Measurements from ENCODE around the gene LMLN.
"Not testable (repeated sequence)": the region's sequence is repeated elsewhere in the genome, so short reads cannot be mapped to it uniquely, and the experiment has no call there.

Gene LMLN

GRCh38 chr3:198027799-198028390, 67.9 kb downstream of the LMLN start:
- no peak for DNase-seq

GRCh38 chr3:198028718-198029117, 68.7 kb downstream of the LMLN start:
- DNase-seq = no peak

- peak; percentile 9 for DNase-seq
Measured at GRCh38 chr3:198030125-198030524, 70.1 kb downstream of the LMLN start.

GRCh38 chr3:198030726-198031125, 70.7 kb downstream of the LMLN start:
- no peak for DNase-seq

- DNase-seq = no peak
Measured at GRCh38 chr3:198032039-198032936, 72.3 kb downstream of the LMLN start.

GRCh38 chr3:198043119-198043518, 83.1 kb downstream of the LMLN start:
- DNase-seq = no peak

- DNase-seq = no peak
Measured at GRCh38 chr3:198046120-198046857, 86.3 kb downstream of the LMLN start.

- no peak for DNase-seq
Measured at GRCh38 chr3:198048445-198048844, 88.4 kb downstream of the LMLN start.

- DNase-seq = no peak
Measured at GRCh38 chr3:198051836-198052235, 91.8 kb downstream of the LMLN start.

GRCh38 chr3:198053462-198053861, 93.4 kb downstream of the LMLN start:
- not testable (repeated sequence) for DNase-seq

- no peak for DNase-seq
Measured at GRCh38 chr3:198061119-198062067, 101.4 kb downstream of the LMLN start.

- DNase-seq = no peak
Measured at GRCh38 chr3:198062068-198062465, 102.0 kb downstream of the LMLN start.

GRCh38 chr3:198064420-198064819, 104.4 kb downstream of the LMLN start:
- no peak for DNase-seq

- DNase-seq = no peak
Measured at GRCh38 chr3:198065897-198066296, 105.9 kb downstream of the LMLN start.

- no peak for DNase-seq
Measured at GRCh38 chr3:198067416-198067815, 107.4 kb downstream of the LMLN start.

GRCh38 chr3:198070871-198071270, 110.9 kb downstream of the LMLN start:
- no peak for DNase-seq

- DNase-seq = no peak
Measured at GRCh38 chr3:198071602-198072287, 111.7 kb downstream of the LMLN start.

- peak; percentile 19 for DNase-seq
Measured at GRCh38 chr3:198076722-198077308, 116.8 kb downstream of the LMLN start.

- no peak for DNase-seq
Measured at GRCh38 chr3:198079771-198080520, 119.9 kb downstream of the LMLN start.

- peak; percentile 74 for DNase-seq
Measured at GRCh38 chr3:198080521-198081384, 120.7 kb downstream of the LMLN start.
